ENCODE data around the gene FRMD4A.
"Not testable (repeated sequence)": the region's sequence is repeated elsewhere in the genome, so short reads cannot be mapped to it uniquely, and the experiment has no call there.

Gene FRMD4A

GRCh38 chr10:14219411-14219810 is 111.3 kb downstream of the FRMD4A start:
- no peak overlapping the region for H3K4me3 ChIP-seq (ENCODE audit: low read depth, low read length)
- DNase-seq (ENCODE audit: low read depth) = no peak
- no peak for TF ChIP-seq MAX (IDR thresholded peaks at IDR 0.05; ENCODE audit: low read depth, low read length)
- TF ChIP-seq CTCF (IDR thresholded peaks at IDR 0.05; ENCODE audit: low read depth, low read length) = no peak
- no peak for TF ChIP-seq MYC (IDR thresholded peaks at IDR 0.05; ENCODE audit: low read depth, low read length)
- TF ChIP-seq POLR2A (IDR thresholded peaks at IDR 0.05; ENCODE audit: extremely low read depth, insufficient read length) = no peak

- H3K4me3 ChIP-seq (ENCODE audit: low read depth, low read length) = no peak overlapping the region
- TF ChIP-seq POLR2A (IDR thresholded peaks at IDR 0.05; ENCODE audit: extremely low read depth, insufficient read length) (no peak), MAX (IDR thresholded peaks at IDR 0.05; ENCODE audit: low read depth, low read length) (no peak), CTCF (IDR thresholded peaks at IDR 0.05; ENCODE audit: low read depth, low read length) (no peak), MYC (IDR thresholded peaks at IDR 0.05; ENCODE audit: low read depth, low read length) (no peak)
- DNase-seq (ENCODE audit: low read depth) = no peak
These were observed 115.1 kb downstream of the FRMD4A start for GRCh38 chr10:14215641-14216040.

- H3K4me3 ChIP-seq (ENCODE audit: low read depth, low read length); DNase-seq (ENCODE audit: low read depth): not testable (repeated sequence)
These were observed 117.0 kb downstream of the FRMD4A start for GRCh38 chr10:14213703-14214102.

- no peak overlapping the region for H3K4me3 ChIP-seq (ENCODE audit: low read depth, low read length)
- TF ChIP-seq CTCF (IDR thresholded peaks at IDR 0.05; ENCODE audit: low read depth, low read length) (no peak), POLR2A (IDR thresholded peaks at IDR 0.05; ENCODE audit: extremely low read depth, insufficient read length) (no peak), MAX (IDR thresholded peaks at IDR 0.05; ENCODE audit: low read depth, low read length) (no peak)
- DNase-seq (ENCODE audit: low read depth) = no peak
These were observed 119.1 kb downstream of the FRMD4A start for GRCh38 chr10:14211610-14212009.

GRCh38 chr10:14208231-14208630 is 122.5 kb downstream of the FRMD4A start:
- no peak for DNase-seq (ENCODE audit: low read depth)
- TF ChIP-seq MAX (IDR thresholded peaks at IDR 0.05; ENCODE audit: low read depth, low read length) (no peak), MYC (IDR thresholded peaks at IDR 0.05; ENCODE audit: low read depth, low read length) (no peak), POLR2A (IDR thresholded peaks at IDR 0.05; ENCODE audit: extremely low read depth, insufficient read length) (no peak), CTCF (IDR thresholded peaks at IDR 0.05; ENCODE audit: low read depth, low read length) (no peak)
- no peak overlapping the region for H3K4me3 ChIP-seq (ENCODE audit: low read depth, low read length)

- TF ChIP-seq MAX (IDR thresholded peaks at IDR 0.05; ENCODE audit: low read depth, low read length) (no peak), MYC (IDR thresholded peaks at IDR 0.05; ENCODE audit: low read depth, low read length) (no peak), POLR2A (IDR thresholded peaks at IDR 0.05; ENCODE audit: extremely low read depth, insufficient read length) (no peak), CTCF (IDR thresholded peaks at IDR 0.05; ENCODE audit: low read depth, low read length) (no peak)
- no peak overlapping the region for H3K4me3 ChIP-seq (ENCODE audit: low read depth, low read length)
- no peak for DNase-seq (ENCODE audit: low read depth)
These were observed 125.5 kb downstream of the FRMD4A start for GRCh38 chr10:14205233-14205632.

All from NB4 (cell line).